Measurements from ENCODE around the gene TGM4.
A peak's percentile ranks its signal among the peaks of the same experiment; 100 is the strongest.

GRCh38 chr3:44883213-44883955 lies 9.0 kb downstream of the TGM4 start:
- TF ChIP-seq CBX3 (IDR thresholded peaks at IDR 0.05; ENCODE audit: borderline replicate concordance in 1 of 2, low read length in 2 of 2): no peak
- TF ChIP-seq RNF219 (CRISPR knock-in tag; IDR thresholded peaks at IDR 0.05): no peak
- no peak for TF ChIP-seq NCOA1 (IDR thresholded peaks at IDR 0.05; ENCODE audit: low read depth)
- TF ChIP-seq, protein P1, sequence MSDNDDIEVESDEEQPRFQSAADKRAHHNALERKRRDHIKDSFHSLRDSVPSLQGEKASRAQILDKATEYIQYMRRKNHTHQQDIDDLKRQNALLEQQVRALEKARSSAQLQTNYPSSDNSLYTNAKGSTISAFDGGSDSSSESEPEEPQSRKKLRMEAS (CRISPR knock-in tag; IDR thresholded peaks at IDR 0.05): no peak
- no peak for TF ChIP-seq IRF2 (CRISPR knock-in tag; IDR thresholded peaks at IDR 0.05)
- TF ChIP-seq ATF3 (IDR thresholded peaks at IDR 0.05): no peak
- no peak for TF ChIP-seq ATF3 (CRISPR knock-in tag; conservative IDR thresholded peaks at IDR 0.05)
- TF ChIP-seq ZNF311 (CRISPR knock-in tag; IDR thresholded peaks at IDR 0.05): no peak
- TF ChIP-seq ZFP36 (IDR thresholded peaks at IDR 0.05; ENCODE audit: low read depth, low read length, partially characterized antibody): no peak
- TF ChIP-seq STAT5A (IDR thresholded peaks at IDR 0.05; ENCODE audit: borderline replicate concordance, low read length): no peak
- no peak for TF ChIP-seq ZKSCAN8 (CRISPR knock-in tag; IDR thresholded peaks at IDR 0.05)
- TF ChIP-seq USF2 (CRISPR knock-in tag; IDR thresholded peaks at IDR 0.05): no peak
- TF ChIP-seq CTCF (IDR thresholded peaks at IDR 0.05 in 2 of 3, conservative IDR thresholded peaks at IDR 0.05 in 1 of 3; ENCODE audit: insufficient read depth in 2 of 3, low read depth in 1 of 3, low read length in 3 of 3): 0 out of 6 replicates have a peak, but pooled peaks of 2 of the 3 experiments have one; percentile 11 to 24
- TF ChIP-seq, protein P2, sequence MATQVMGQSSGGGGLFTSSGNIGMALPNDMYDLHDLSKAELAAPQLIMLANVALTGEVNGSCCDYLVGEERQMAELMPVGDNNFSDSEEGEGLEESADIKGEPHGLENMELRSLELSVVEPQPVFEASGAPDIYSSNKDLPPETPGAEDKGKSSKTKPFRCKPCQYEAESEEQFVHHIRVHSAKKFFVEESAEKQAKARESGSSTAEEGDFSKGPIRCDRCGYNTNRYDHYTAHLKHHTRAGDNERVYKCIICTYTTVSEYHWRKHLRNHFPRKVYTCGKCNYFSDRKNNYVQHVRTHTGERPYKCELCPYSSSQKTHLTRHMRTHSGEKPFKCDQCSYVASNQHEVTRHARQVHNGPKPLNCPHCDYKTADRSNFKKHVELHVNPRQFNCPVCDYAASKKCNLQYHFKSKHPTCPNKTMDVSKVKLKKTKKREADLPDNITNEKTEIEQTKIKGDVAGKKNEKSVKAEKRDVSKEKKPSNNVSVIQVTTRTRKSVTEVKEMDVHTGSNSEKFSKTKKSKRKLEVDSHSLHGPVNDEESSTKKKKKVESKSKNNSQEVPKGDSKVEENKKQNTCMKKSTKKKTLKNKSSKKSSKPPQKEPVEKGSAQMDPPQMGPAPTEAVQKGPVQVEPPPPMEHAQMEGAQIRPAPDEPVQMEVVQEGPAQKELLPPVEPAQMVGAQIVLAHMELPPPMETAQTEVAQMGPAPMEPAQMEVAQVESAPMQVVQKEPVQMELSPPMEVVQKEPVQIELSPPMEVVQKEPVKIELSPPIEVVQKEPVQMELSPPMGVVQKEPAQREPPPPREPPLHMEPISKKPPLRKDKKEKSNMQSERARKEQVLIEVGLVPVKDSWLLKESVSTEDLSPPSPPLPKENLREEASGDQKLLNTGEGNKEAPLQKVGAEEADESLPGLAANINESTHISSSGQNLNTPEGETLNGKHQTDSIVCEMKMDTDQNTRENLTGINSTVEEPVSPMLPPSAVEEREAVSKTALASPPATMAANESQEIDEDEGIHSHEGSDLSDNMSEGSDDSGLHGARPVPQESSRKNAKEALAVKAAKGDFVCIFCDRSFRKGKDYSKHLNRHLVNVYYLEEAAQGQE (IDR thresholded peaks at IDR 0.05; ENCODE audit: borderline replicate concordance): no peak; the same call in 1 of the 2 replicates
- TF ChIP-seq, protein P2 (CRISPR knock-in tag; IDR thresholded peaks at IDR 0.05; ENCODE audit: low read depth): no peak
